Stimulated activated CD8-positive, alpha-beta memory T cell treated with anti-CD3 and anti-CD28 coated beads, Interleukin-4, amount 100 ng/mL, for 48 hours (primary cell): ENCODE results near the gene CCDC157.
A peak's percentile ranks its signal among the peaks of the same experiment; 100 is the strongest.
"Not testable (repeated sequence)": the region's sequence is repeated elsewhere in the genome, so short reads cannot be mapped to it uniquely, and the experiment has no call there.

Experiments
- DNase-seq: peaks from one replicate; pipeline ENCODE4 v3.0.0-alpha.2; 2020

The CCDC157 gene

GRCh38 chr22:30326255-30326705, 30.5 kb upstream of the CCDC157 start:
- DNase-seq, result no peak

GRCh38 chr22:30326706-30327362, 30.0 kb upstream of the CCDC157 start, which contains the start of gene TBC1D10A:
Gene TBC1D10A, minus strand, starts transcription at chr22:30326941. Its CDS starts 60 bp downstream, at chr22:30326881.
- peak; percentile 92 for DNase-seq

- DNase-seq, result no peak
Observed at GRCh38 chr22:30327864-30328345, 28.9 kb upstream of the CCDC157 start.

GRCh38 chr22:30328466-30329049, 28.2 kb upstream of the CCDC157 start:
- DNase-seq, result no peak

- DNase-seq, result no peak
Observed at GRCh38 chr22:30332551-30332950, 24.3 kb upstream of the CCDC157 start.

GRCh38 chr22:30332994-30333706, 23.7 kb upstream of the CCDC157 start:
- no peak for DNase-seq

GRCh38 chr22:30333707-30334087, 23.1 kb upstream of the CCDC157 start:
- DNase-seq, result no peak

- no peak for DNase-seq
Observed at GRCh38 chr22:30334646-30335045, 22.2 kb upstream of the CCDC157 start.

GRCh38 chr22:30335236-30335635, 21.6 kb upstream of the CCDC157 start:
- DNase-seq, result no peak

- DNase-seq, result no peak
Observed at GRCh38 chr22:30336752-30337460, 19.9 kb upstream of the CCDC157 start.

GRCh38 chr22:30337461-30337778, 19.4 kb upstream of the CCDC157 start:
- DNase-seq, result no peak

GRCh38 chr22:30338341-30338740, 18.5 kb upstream of the CCDC157 start:
- DNase-seq, result not testable (repeated sequence)

GRCh38 chr22:30338802-30339201, 18.0 kb upstream of the CCDC157 start:
- no peak for DNase-seq

GRCh38 chr22:30340911-30341685, 15.7 kb upstream of the CCDC157 start:
- DNase-seq, result no peak

- DNase-seq, result peak; percentile 67
Observed at GRCh38 chr22:30344447-30345200, 12.2 kb upstream of the CCDC157 start.

- no peak for DNase-seq
Observed at GRCh38 chr22:30347255-30347892, 9.4 kb upstream of the CCDC157 start.

GRCh38 chr22:30348404-30348803, 8.4 kb upstream of the CCDC157 start:
- DNase-seq, result no peak

GRCh38 chr22:30348809-30349208, 8.0 kb upstream of the CCDC157 start:
- DNase-seq, result no peak

GRCh38 chr22:30351226-30351625, 5.6 kb upstream of the CCDC157 start:
- no peak for DNase-seq

- DNase-seq, result no peak
Observed at GRCh38 chr22:30354644-30355043, 2.2 kb upstream of the CCDC157 start.

GRCh38 chr22:30357236-30357570, 396 bp downstream of the CCDC157 start:
- DNase-seq, result no peak
